ENCODE results near the gene PRSS38. TPM values are rescaled to one million over a fixed set of nuclear protein-coding genes. Genes with fewer than 3 reads are reported as not detected.
"Not testable (repeated sequence)": the region's sequence is repeated elsewhere in the genome, so short reads cannot be mapped to it uniquely, and the experiment has no call there.

Gene PRSS38
- polyA plus RNA-seq, 2 donors: not detected

DNA sequence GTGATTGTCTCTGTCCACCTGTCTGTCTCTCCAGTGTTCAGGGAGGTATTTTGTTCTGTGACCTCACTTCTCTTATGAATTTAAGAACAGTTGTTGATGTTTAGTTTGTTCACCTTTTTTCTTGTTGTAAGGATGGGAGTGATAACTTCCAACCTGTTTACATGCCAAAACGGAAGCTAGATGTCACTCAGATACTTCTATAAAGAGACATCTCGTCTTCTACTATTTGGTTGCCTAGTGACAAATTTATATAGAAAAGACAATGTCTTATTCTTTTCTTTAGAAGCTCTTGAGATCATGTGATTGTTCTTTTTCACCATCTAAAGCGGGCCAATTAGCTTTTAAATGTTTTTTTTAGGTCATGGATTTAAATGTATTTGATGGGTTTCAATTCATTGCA lies 33.8 kb downstream of the PRSS38 start:
- Histone ChIP-seq H3K36me3 (ENCODE audit: control insufficient read depth in 2 of 2, insufficient read depth in 2 of 2, low read length in 1 of 2) (no peaks in the 10 kb centered on the region), H3K4me1 (ENCODE audit: control insufficient read depth in 2 of 2, insufficient read depth in 2 of 2, low read length in 1 of 2) (no peaks in the 10 kb centered on the region), H3K9me3 (ENCODE audit: control insufficient read depth in 2 of 2, insufficient read depth in 1 of 2, low read depth in 1 of 2, low read length in 1 of 2) (peaks cover 2% of the 10 kb centered on the region in 2 donors), H3K27me3 (ENCODE audit: control insufficient read depth in 1 of 2, insufficient read depth in 2 of 2, low read length in 2 of 2) (no peaks in the 10 kb centered on the region), H3K27ac (ENCODE audit: low read depth in 2 of 2, low read length in 1 of 2) (no peak overlapping the region), H3K4me3 (ENCODE audit: low read depth in 1 of 2, low read length in 2 of 2) (no peak overlapping the region)
- WGBS, 2 donors: 59 to 74% methylated on average over 3 of the region's 3 CpGs

DNA sequence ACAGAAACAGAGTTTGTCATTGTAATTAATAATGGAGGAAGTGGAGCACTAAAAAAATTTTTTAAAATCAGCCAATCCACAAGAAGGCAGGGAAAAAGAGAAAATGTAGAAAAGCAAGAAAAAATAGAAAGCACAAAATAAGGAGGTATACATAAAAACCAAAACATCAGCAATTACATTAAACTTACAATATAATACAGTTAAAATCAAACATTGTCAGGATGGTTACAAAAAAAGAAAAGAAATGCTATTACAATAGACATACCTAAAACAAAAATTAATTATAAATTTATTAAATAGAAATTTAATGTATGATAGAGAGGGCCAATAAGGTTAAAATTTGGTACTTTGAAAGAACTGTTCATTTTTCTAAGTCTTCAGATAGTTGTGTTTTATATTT lies 38.7 kb downstream of the PRSS38 start:
- H3K4me1 ChIP-seq (ENCODE audit: control insufficient read depth in 2 of 2, insufficient read depth in 2 of 2, low read length in 1 of 2): no peaks in the 10 kb centered on the region
- H3K27ac ChIP-seq (ENCODE audit: low read depth in 2 of 2, low read length in 1 of 2): no peak overlapping the region
- no peaks in the 10 kb centered on the region for H3K9me3 ChIP-seq (ENCODE audit: control insufficient read depth in 2 of 2, insufficient read depth in 1 of 2, low read depth in 1 of 2, low read length in 1 of 2)
- H3K27me3 ChIP-seq (ENCODE audit: control insufficient read depth in 1 of 2, insufficient read depth in 2 of 2, low read length in 2 of 2): no peaks in the 10 kb centered on the region
- H3K4me3 ChIP-seq (ENCODE audit: low read depth in 1 of 2, low read length in 2 of 2): no peak overlapping the region
- H3K36me3 ChIP-seq (ENCODE audit: control insufficient read depth in 2 of 2, insufficient read depth in 2 of 2, low read length in 1 of 2): no peaks in the 10 kb centered on the region

DNA sequence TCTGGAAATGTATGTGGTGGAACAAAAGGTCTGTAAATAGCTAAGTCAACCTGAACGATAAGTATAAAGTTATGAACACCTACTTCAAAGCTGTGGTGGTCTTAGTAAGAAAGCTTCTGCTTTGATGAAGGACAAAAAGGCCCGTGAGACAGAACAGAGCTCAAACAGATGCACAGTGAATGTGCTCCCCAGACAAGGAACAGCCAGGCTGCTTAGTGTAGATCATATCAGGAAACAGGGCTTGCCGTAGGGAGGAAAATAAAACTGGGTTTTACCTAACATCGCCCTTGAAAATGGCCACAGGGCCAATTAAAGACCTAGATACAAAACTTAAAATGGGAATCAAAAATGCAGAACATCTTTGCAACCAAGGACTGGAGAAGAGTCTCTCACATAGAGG lies 40.2 kb downstream of the PRSS38 start:
- H3K27ac ChIP-seq (ENCODE audit: low read depth in 2 of 2, low read length in 1 of 2): no peak overlapping the region
- 83 to 84% methylated on average over 4 of the region's 4 CpGs for WGBS, 2 donors

DNA sequence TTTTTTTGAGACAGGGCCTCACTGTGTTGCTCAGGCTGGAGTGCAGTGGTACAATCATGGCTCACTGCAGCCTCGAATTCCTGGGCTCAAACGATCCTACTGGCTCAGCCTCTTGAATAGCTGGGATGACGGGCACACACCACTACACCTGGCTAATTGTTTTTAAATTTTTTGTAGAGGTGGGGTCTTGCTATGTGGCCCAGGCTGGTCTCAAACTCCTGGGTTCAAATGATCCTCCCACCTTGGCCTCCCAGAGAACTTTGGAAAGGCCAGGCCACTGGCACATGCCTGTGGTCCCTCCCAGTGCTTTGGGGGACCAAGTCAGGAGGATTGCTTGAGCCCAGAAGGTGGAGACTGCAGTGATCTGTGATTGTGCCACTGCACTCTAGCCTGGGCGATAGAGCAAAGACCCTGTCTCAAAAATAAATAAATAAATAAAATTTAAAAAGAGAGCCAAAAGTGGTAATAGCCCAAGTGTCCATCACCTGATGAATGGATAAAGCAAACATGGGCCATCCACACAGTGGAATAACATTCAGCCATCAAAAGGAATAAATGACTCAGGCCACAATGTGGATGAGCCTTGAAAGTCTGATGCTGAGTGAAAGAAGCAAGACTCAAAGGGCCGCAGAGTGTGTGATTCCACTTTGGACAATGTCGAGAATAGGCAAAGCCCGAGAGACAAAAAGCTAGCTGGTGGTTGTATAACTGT lies 40.8 kb downstream of the PRSS38 start:
- 90 to 92% methylated on average over 7 of the region's 7 CpGs for WGBS, 2 donors
- Histone ChIP-seq H3K27me3 (ENCODE audit: control insufficient read depth in 1 of 2, insufficient read depth in 2 of 2, low read length in 2 of 2) (no peaks in the 10 kb centered on the region), H3K4me1 (ENCODE audit: control insufficient read depth in 2 of 2, insufficient read depth in 2 of 2, low read length in 1 of 2) (no peaks in the 10 kb centered on the region), H3K9me3 (ENCODE audit: control insufficient read depth in 2 of 2, insufficient read depth in 1 of 2, low read depth in 1 of 2, low read length in 1 of 2) (no peaks in the 10 kb centered on the region), H3K27ac (ENCODE audit: low read depth in 2 of 2, low read length in 1 of 2) (no peak overlapping the region), H3K36me3 (ENCODE audit: control insufficient read depth in 2 of 2, insufficient read depth in 2 of 2, low read length in 1 of 2) (no peaks in the 10 kb centered on the region), H3K4me3 (ENCODE audit: low read depth in 1 of 2, low read length in 2 of 2) (no peak overlapping the region)

More for the DNA sequence above, 40.2 kb downstream of the PRSS38 start:
- Histone ChIP-seq H3K27me3 (ENCODE audit: control insufficient read depth in 1 of 2, insufficient read depth in 2 of 2, low read length in 2 of 2) (no peaks in the 10 kb centered on the region), H3K9me3 (ENCODE audit: control insufficient read depth in 2 of 2, insufficient read depth in 1 of 2, low read depth in 1 of 2, low read length in 1 of 2) (no peaks in the 10 kb centered on the region), H3K36me3 (ENCODE audit: control insufficient read depth in 2 of 2, insufficient read depth in 2 of 2, low read length in 1 of 2) (no peaks in the 10 kb centered on the region), H3K4me3 (ENCODE audit: low read depth in 1 of 2, low read length in 2 of 2) (no peak overlapping the region), H3K4me1 (ENCODE audit: control insufficient read depth in 2 of 2, insufficient read depth in 2 of 2, low read length in 1 of 2) (no peaks in the 10 kb centered on the region)

DNA sequence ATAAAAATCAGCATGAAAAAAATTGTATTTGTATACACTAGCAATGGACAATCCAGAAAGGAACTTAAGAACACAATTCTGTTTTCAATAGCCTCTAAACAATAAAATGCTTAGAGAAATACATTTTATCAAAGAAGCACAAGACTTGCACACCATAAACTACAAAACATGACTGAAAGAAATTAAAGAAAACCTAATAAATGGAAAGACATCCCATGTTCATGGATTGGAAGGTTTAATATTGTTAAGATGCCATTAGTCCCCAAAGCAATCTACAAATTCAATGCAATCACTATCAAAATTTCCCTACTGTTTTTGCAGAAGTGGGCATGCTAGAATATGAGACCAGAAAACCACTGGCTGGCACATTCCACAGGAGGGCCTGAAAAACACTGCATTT lies 49.4 kb downstream of the PRSS38 start:
- no peaks in the 10 kb centered on the region for H3K4me1 ChIP-seq (ENCODE audit: control insufficient read depth in 2 of 2, insufficient read depth in 2 of 2, low read length in 1 of 2)
- H3K27ac ChIP-seq (ENCODE audit: low read depth in 2 of 2, low read length in 1 of 2): no peak overlapping the region
- no peak overlapping the region for H3K4me3 ChIP-seq (ENCODE audit: low read depth in 1 of 2, low read length in 2 of 2)
- peaks cover 0 to under 1% of the 10 kb centered on the region in 2 donors for H3K9me3 ChIP-seq (ENCODE audit: control insufficient read depth in 2 of 2, insufficient read depth in 1 of 2, low read depth in 1 of 2, low read length in 1 of 2)
- no peaks in the 10 kb centered on the region for H3K36me3 ChIP-seq (ENCODE audit: control insufficient read depth in 2 of 2, insufficient read depth in 2 of 2, low read length in 1 of 2)
- no peaks in the 10 kb centered on the region for H3K27me3 ChIP-seq (ENCODE audit: control insufficient read depth in 1 of 2, insufficient read depth in 2 of 2, low read length in 2 of 2)

DNA sequence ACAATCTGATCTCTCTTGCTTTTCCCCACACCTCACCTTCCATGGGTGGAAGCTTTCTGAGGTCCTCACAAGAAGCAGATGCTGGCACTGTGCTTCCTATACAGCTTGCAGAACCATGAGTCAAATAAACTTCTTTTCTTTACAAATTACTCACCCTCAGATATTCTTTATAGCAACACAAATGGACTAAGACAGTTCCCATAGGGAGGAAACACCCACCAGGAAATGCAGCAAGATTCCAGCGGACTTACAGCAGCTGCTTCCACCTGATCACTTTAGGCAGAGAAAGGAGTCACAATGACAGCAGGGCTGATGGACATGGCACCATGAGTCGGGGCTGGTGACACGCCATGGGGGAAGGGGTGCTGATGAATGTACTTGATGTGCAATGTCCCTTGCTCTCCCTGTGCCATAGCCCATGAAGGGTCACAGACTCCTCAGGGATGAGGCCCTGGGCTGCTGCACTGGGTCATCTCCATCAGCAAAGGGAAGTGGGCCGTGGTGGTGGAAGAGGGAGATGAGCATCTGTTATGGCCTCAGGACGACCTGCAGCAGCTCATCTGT lies 53.9 kb downstream of the PRSS38 start:
- Histone ChIP-seq H3K36me3 (ENCODE audit: control insufficient read depth in 2 of 2, insufficient read depth in 2 of 2, low read length in 1 of 2) (no peaks in the 10 kb centered on the region), H3K9me3 (ENCODE audit: control insufficient read depth in 2 of 2, insufficient read depth in 1 of 2, low read depth in 1 of 2, low read length in 1 of 2) (peaks cover 0 to 3% of the 10 kb centered on the region in 2 donors), H3K4me1 (ENCODE audit: control insufficient read depth in 2 of 2, insufficient read depth in 2 of 2, low read length in 1 of 2) (no peaks in the 10 kb centered on the region), H3K27me3 (ENCODE audit: control insufficient read depth in 1 of 2, insufficient read depth in 2 of 2, low read length in 2 of 2) (no peaks in the 10 kb centered on the region), H3K4me3 (ENCODE audit: low read depth in 1 of 2, low read length in 2 of 2) (no peak overlapping the region), H3K27ac (ENCODE audit: low read depth in 2 of 2, low read length in 1 of 2) (no peak overlapping the region)
- WGBS, 2 donors: 64 to 65% methylated on average over 5 of the region's 5 CpGs

DNA sequence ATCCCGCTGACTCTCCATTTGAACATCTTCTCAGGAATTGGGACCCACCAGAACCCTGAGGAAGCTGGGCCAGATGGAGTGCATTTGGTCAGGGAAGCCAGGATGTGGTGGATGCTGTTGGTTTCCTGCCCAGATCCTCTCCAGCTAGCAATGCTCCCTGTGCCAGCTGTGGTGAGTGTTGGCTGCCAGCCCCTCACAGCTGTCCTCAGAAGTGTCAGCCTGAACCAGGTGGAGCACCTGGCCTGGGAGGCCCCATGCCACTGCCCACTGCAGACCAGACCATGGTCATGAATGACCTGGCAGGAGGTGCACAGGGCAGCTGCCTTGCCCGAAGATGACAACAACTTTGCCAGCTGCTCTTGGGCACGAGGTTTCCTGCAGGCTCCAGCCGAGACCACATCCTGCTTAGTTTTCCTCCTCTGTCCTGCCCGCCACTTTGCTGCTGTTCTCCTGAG lies 54.4 kb downstream of the PRSS38 start:
- WGBS, 2 donors: 61 to 62% methylated on average over 5 of the region's 5 CpGs
- H3K27ac ChIP-seq (ENCODE audit: low read depth in 2 of 2, low read length in 1 of 2): no peak overlapping the region
- no peaks in the 10 kb centered on the region for H3K27me3 ChIP-seq (ENCODE audit: control insufficient read depth in 1 of 2, insufficient read depth in 2 of 2, low read length in 2 of 2)
- H3K4me1 ChIP-seq (ENCODE audit: control insufficient read depth in 2 of 2, insufficient read depth in 2 of 2, low read length in 1 of 2): no peaks in the 10 kb centered on the region
- no peaks in the 10 kb centered on the region for H3K36me3 ChIP-seq (ENCODE audit: control insufficient read depth in 2 of 2, insufficient read depth in 2 of 2, low read length in 1 of 2)
- no peak overlapping the region for H3K4me3 ChIP-seq (ENCODE audit: low read depth in 1 of 2, low read length in 2 of 2)
- peaks cover 0 to 3% of the 10 kb centered on the region in 2 donors for H3K9me3 ChIP-seq (ENCODE audit: control insufficient read depth in 2 of 2, insufficient read depth in 1 of 2, low read depth in 1 of 2, low read length in 1 of 2)

DNA sequence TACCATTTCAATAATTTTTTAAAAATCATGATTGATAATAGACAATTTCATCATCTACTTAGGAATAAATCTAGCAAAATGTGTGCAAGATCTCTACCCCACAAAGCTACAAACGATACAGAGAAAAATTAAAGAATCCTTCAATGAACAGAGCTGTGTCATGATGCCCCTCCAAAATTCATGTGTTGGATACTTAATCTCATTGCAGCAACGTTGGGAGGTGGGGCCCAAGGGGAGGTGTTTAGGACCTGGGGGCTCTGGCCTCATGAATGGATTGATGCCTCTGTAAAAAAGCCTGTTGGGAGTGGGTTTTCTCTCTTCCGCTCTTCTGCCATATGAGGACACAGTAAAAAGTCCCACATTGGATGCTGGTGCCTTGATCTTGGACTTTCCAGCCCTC lies 54.9 kb downstream of the PRSS38 start:
- Histone ChIP-seq H3K4me3 (ENCODE audit: low read depth in 1 of 2, low read length in 2 of 2) (no peak overlapping the region), H3K27me3 (ENCODE audit: control insufficient read depth in 1 of 2, insufficient read depth in 2 of 2, low read length in 2 of 2) (no peaks in the 10 kb centered on the region), H3K27ac (ENCODE audit: low read depth in 2 of 2, low read length in 1 of 2) (no peak overlapping the region), H3K36me3 (ENCODE audit: control insufficient read depth in 2 of 2, insufficient read depth in 2 of 2, low read length in 1 of 2) (no peaks in the 10 kb centered on the region), H3K4me1 (ENCODE audit: control insufficient read depth in 2 of 2, insufficient read depth in 2 of 2, low read length in 1 of 2) (no peaks in the 10 kb centered on the region), H3K9me3 (ENCODE audit: control insufficient read depth in 2 of 2, insufficient read depth in 1 of 2, low read depth in 1 of 2, low read length in 1 of 2) (peaks cover 0 to 3% of the 10 kb centered on the region in 2 donors)
- WGBS, 2 donors: 66 to 72% methylated on average over 3 of the region's 3 CpGs

DNA sequence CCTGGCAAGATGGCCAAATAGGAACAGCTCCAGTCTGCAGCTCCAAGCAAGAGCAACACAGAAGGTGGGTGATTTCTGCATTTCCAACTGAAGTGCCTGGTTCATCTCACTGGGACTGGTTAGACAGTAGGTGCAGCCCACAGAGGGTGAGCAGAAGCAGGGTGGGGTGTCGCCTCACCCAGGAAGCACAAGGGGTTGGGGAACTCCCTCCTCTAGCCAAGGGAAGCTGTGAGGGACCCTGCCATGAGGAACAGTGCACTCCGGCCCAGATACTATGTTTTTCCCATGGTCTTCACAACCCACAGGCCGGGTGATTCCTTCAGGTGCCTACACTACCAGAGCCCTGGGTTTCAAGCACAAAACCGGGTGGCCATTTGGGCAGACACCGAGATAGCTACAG lies 56.4 kb downstream of the PRSS38 start:
- H3K36me3 ChIP-seq (ENCODE audit: control insufficient read depth in 2 of 2, insufficient read depth in 2 of 2, low read length in 1 of 2); H3K27ac ChIP-seq (ENCODE audit: low read depth in 2 of 2, low read length in 1 of 2); H3K27me3 ChIP-seq (ENCODE audit: control insufficient read depth in 1 of 2, insufficient read depth in 2 of 2, low read length in 2 of 2); H3K4me1 ChIP-seq (ENCODE audit: control insufficient read depth in 2 of 2, insufficient read depth in 2 of 2, low read length in 1 of 2); H3K9me3 ChIP-seq (ENCODE audit: control insufficient read depth in 2 of 2, insufficient read depth in 1 of 2, low read depth in 1 of 2, low read length in 1 of 2); H3K4me3 ChIP-seq (ENCODE audit: low read depth in 1 of 2, low read length in 2 of 2): not testable (repeated sequence)
- WGBS, 2 donors: 76 to 92% methylated on average over 5 of the region's 5 CpGs

DNA sequence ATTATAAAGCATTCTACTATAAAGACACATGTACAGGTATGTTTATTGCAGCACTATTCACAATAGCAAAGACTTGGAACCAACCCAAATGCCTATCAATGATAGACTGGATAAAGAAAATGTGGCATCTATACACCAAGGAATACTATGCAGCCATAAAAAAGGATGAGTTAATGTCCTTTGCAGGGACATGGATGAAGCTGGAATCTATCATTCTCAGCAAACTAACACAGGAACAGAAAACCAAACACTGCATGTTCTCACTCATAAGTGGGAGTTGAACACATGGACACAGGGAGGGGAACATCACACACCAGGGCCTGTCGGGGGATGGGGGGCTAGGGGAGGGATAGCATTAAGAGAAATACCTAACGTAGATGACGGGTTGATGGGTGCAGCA lies 62.3 kb downstream of the PRSS38 start:
- 81 to 96% methylated on average over 3 of the region's 3 CpGs for WGBS, 2 donors
- H3K27me3 ChIP-seq (ENCODE audit: control insufficient read depth in 1 of 2, insufficient read depth in 2 of 2, low read length in 2 of 2); H3K36me3 ChIP-seq (ENCODE audit: control insufficient read depth in 2 of 2, insufficient read depth in 2 of 2, low read length in 1 of 2); H3K27ac ChIP-seq (ENCODE audit: low read depth in 2 of 2, low read length in 1 of 2); H3K9me3 ChIP-seq (ENCODE audit: control insufficient read depth in 2 of 2, insufficient read depth in 1 of 2, low read depth in 1 of 2, low read length in 1 of 2); H3K4me1 ChIP-seq (ENCODE audit: control insufficient read depth in 2 of 2, insufficient read depth in 2 of 2, low read length in 1 of 2); H3K4me3 ChIP-seq (ENCODE audit: low read depth in 1 of 2, low read length in 2 of 2): not testable (repeated sequence)

Measured in esophagus (tissue), 2 donors.